ENCODE measurements around the gene PPFIBP1.

Gene PPFIBP1

GRCh38 chr12:27616356-27617142, 92.5 kb downstream of the PPFIBP1 start:
- DNase-seq (ENCODE audit: extremely low read depth, insufficient read length): no peak

GRCh38 chr12:27618836-27619235, 94.8 kb downstream of the PPFIBP1 start:
- TF ChIP-seq CTCF (IDR thresholded peaks at IDR 0.05; ENCODE audit: insufficient read depth, low read length, poor library complexity, severe bottlenecking): no peak
- Histone ChIP-seq H3K36me3 (ENCODE audit: control insufficient read depth, insufficient read depth, low read length) (no peaks in the 10 kb centered on the region), H3K27me3 (replicated peaks; ENCODE audit: control insufficient read depth, insufficient read depth, low read length) (no peaks in the 10 kb centered on the region), H3K4me3 (replicated peaks; ENCODE audit: low read depth, low read length) (no peak overlapping the region)
- no peak for DNase-seq (ENCODE audit: extremely low read depth, insufficient read length)

More at GRCh38 chr12:27616356-27617142, 92.5 kb downstream of the PPFIBP1 start:
- H3K36me3 ChIP-seq (ENCODE audit: control insufficient read depth, insufficient read depth, low read length): no peaks in the 10 kb centered on the region
- no peak overlapping the region for H3K4me3 ChIP-seq (replicated peaks; ENCODE audit: low read depth, low read length)
- TF ChIP-seq CTCF (IDR thresholded peaks at IDR 0.05; ENCODE audit: insufficient read depth, low read length, poor library complexity, severe bottlenecking): no peak
- no peaks in the 10 kb centered on the region for H3K27me3 ChIP-seq (replicated peaks; ENCODE audit: control insufficient read depth, insufficient read depth, low read length)

GRCh38 chr12:27619308-27619707, 95.3 kb downstream of the PPFIBP1 start:
- no peak for DNase-seq (ENCODE audit: extremely low read depth, insufficient read length)
- Histone ChIP-seq H3K36me3 (ENCODE audit: control insufficient read depth, insufficient read depth, low read length) (no peaks in the 10 kb centered on the region), H3K27me3 (replicated peaks; ENCODE audit: control insufficient read depth, insufficient read depth, low read length) (no peaks in the 10 kb centered on the region), H3K4me3 (replicated peaks; ENCODE audit: low read depth, low read length) (no peak overlapping the region)
- TF ChIP-seq CTCF (IDR thresholded peaks at IDR 0.05; ENCODE audit: insufficient read depth, low read length, poor library complexity, severe bottlenecking): no peak

- Histone ChIP-seq H3K27me3 (replicated peaks; ENCODE audit: control insufficient read depth, insufficient read depth, low read length) (no peaks in the 10 kb centered on the region), H3K36me3 (ENCODE audit: control insufficient read depth, insufficient read depth, low read length) (no peaks in the 10 kb centered on the region), H3K4me3 (replicated peaks; ENCODE audit: low read depth, low read length) (no peak overlapping the region)
- no peak for DNase-seq (ENCODE audit: extremely low read depth, insufficient read length)
- no peak for TF ChIP-seq CTCF (IDR thresholded peaks at IDR 0.05; ENCODE audit: insufficient read depth, low read length, poor library complexity, severe bottlenecking)
These were observed 96.1 kb downstream of the PPFIBP1 start for GRCh38 chr12:27620121-27620520.

GRCh38 chr12:27622436-27623195, 98.6 kb downstream of the PPFIBP1 start:
- DNase-seq (ENCODE audit: extremely low read depth, insufficient read length): no peak
- H3K27me3 ChIP-seq (replicated peaks; ENCODE audit: control insufficient read depth, insufficient read depth, low read length): no peaks in the 10 kb centered on the region
- H3K36me3 ChIP-seq (ENCODE audit: control insufficient read depth, insufficient read depth, low read length): no peaks in the 10 kb centered on the region
- no peak overlapping the region for H3K4me3 ChIP-seq (replicated peaks; ENCODE audit: low read depth, low read length)
- no peak for TF ChIP-seq CTCF (IDR thresholded peaks at IDR 0.05; ENCODE audit: insufficient read depth, low read length, poor library complexity, severe bottlenecking)

Measured in GM06990 (cell line).